Ramos (cell line): ENCODE results near the gene PDZD2.

ENCODE experiments used
- in situ Hi-C: fragments of 300-500 bp; cut with MboI; formaldehyde crosslinking; loops from one replicate; pipeline ENCODE4 v1.14.3; 2022; ENCODE audit warnings: low sequenced_read_pairs; ENCODE audit not compliant: unreplicated experiment

PDZD2 gene

GRCh38 chr5:31635446-31635845, 3.5 kb upstream of the PDZD2 start:
- in situ Hi-C loops, result no loop called here

DNA sequence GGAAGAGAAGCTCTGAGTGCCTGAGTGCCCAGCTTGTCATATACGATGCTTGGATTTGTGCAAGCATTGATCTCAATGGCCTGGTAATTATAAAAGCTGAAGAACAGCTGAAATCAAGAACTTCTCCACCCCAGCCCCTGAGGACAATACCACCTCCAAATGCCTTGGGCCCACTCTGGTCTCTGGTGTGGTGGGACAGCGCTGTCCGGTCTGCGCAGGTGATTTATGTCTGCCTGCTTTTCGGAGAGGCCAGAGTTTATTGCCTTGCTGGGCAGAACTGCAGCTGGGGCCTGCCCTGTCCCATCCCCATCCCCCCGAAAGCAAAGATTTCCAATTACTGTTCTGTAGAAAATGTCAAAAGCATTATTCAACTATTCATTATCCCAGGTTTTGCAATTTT, 1.1 kb upstream of the PDZD2 start:
- in situ Hi-C loops, result no loop called here

DNA sequence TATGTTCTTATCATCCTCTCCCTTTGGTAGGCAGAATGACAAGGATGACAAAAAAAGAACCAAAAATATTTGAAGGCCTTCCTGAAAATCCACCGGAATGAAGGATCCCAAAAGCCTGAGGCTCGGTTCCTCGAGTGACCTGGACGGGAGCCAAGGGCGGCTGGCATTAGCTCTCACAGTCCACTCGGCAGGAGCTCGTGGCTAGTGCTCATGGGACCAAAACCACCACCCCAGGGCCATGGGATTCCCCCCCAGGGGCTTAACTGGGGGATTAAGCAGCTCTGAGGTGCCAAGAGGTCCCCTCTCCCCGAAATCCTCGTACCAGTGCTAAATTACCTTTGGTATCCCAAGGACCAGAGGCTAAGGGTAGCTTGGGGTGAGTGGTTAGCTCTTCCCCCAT, 586 bp upstream of the PDZD2 start:
- in situ Hi-C loops, result no loop called here

DNA sequence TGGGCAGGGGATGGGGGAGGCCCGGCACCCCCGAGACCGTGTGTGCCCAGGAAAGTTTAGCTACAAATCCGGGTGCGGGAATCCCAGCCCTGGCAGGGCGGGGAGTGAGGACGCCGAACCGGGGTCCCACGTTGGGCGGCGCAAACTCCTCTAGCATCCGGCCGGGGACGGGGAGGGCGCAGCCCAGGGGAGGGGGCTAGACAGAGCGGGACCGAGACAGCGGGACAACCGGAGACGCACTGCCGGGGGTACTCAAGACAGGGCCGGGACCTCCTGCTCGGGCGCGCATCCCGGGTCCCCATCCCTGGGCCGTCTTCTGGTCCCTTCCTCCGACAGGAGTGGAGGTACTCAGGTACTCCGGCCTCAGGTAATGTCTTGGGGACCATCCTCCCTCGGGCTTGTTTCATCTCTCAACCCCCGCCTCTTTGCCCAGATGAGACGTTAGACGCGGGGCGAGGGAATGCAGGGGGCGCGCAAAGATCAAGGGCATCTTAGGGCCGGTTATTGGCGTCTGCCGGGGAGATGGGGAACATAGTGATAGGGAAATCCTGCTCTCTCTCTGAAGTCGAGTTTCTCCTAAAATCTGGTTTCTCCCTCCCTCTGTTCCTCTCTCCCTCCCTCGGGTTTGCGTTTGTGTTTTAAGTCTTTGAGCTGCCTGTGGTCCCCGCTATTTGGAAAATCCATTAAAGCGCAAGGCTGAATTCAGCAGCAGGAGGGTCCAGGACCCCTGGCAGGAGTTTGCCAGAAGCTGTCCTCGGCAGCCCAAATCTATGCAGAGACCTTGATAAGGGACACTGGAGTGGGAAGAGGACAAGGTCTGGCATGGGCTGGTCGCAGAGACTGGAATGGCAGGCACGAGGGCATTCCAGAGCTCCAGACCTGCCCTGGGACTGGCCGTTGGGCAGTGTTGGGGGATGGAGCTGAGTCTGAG, 815 bp downstream of the PDZD2 start:
- in situ Hi-C loops, result no loop called here

DNA sequence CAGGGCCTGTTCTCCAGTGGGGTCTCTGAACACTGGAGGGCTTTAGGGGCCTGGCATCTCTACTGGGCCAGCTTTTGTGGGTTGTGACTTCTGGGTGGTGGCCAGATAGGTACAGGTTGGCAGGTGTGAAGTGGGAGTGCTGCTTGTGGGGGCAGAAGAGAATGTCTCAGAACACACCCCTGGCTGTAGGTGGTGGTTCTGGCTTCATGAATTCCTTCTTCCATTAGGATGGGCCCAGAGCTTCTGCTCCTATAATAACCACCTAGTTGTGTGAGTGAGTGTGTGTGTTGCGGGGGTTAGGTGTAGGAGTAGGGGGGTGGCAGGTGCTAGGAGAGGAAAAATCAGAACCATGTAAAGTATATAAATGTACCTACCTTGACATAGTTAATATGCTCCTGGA, 1.6 kb downstream of the PDZD2 start:
- in situ Hi-C loops, result no loop called here

- in situ Hi-C loops, result no loop called here
These were observed 2.1 kb downstream of the PDZD2 start for GRCh38 chr5:31641059-31641458.

GRCh38 chr5:31641575-31641974, 2.6 kb downstream of the PDZD2 start:
- in situ Hi-C loops, result no loop called here

- in situ Hi-C loops, result no loop called here
These were observed 6.6 kb downstream of the PDZD2 start for GRCh38 chr5:31645420-31646081.

- in situ Hi-C loops, result no loop called here
These were observed 9.4 kb downstream of the PDZD2 start for GRCh38 chr5:31648326-31648725.

GRCh38 chr5:31651241-31651640, 12.3 kb downstream of the PDZD2 start:
- in situ Hi-C loops, result no loop called here

GRCh38 chr5:31655491-31655890, 16.6 kb downstream of the PDZD2 start:
- in situ Hi-C loops, result no loop called here

DNA sequence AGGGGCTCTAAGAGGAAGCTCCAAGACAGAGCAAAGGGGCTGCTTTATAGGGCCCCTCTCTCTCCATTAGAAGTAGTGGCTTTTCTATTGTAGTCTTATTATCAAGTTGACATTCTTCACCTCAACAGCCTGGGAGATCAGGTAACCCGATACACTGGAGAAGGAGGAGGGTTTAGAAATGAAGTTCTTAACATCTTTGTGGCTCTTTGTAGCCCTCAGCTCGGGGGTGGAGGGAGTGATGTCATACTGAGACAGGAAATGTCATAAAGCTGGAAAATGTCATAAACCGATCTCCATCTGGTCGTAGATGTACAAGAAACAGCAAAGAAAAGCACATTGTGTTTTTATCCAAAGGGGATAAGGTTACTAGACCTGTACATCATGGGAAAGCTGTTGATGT, 17.9 kb downstream of the PDZD2 start:
- in situ Hi-C loops, result no loop called here

DNA sequence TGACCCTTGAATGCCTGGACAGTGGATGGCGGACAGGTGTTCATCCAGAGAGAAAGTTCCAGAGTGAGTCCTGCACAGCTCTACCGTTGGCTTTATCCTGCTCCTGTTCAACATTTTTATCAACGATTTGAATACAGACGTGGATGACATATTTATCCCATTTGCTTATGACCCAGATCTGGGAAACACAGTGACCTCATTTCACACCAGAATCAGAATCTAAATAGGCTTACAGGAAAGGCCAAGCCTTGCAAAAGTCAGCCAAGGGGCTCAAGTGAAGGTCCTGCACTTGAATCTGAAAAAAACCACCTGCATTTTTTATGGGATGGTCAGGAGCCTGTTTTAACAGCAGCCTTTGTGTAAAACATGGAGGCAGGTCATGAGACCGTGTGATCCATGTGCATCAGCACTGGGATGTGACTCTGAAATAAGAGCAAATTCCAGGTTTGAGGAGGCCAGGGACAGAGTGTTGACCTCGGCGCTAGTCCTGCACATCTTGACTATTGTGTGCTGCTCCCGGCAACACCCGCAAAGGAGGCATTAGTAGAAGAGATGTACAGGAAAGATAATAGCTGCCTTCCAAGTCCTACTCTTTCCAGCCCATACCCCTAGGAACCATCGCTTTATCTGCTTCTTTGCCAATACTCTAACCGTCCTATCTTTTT, 18.5 kb downstream of the PDZD2 start:
- in situ Hi-C loops, result no loop called here

- in situ Hi-C loops, result no loop called here
These were observed 22.3 kb downstream of the PDZD2 start for GRCh38 chr5:31661257-31661656.

- in situ Hi-C loops, result no loop called here
These were observed 24.6 kb downstream of the PDZD2 start for GRCh38 chr5:31663519-31663918.

DNA sequence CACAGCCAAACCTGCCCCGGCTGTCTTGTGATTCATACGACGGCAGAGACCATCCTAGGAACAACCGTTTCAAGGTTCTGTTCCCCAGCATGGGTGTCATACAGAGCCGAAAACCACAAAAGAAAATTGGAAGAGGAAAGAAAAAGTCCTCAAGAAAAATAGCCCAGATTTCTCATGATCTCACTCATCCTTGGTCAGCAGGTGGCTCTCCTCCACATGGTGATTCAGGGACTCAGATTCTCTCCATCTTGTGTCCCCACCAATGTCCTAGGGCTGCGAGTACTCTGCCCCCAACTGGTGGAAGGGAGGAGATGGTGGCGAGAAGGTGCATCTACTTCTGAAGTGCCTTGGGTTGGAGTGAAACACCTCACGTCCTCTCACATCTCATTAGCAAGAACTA, 25.6 kb downstream of the PDZD2 start:
- in situ Hi-C loops, result no loop called here

GRCh38 chr5:31671339-31671741, 32.4 kb downstream of the PDZD2 start:
- in situ Hi-C loops, result no loop called here

DNA sequence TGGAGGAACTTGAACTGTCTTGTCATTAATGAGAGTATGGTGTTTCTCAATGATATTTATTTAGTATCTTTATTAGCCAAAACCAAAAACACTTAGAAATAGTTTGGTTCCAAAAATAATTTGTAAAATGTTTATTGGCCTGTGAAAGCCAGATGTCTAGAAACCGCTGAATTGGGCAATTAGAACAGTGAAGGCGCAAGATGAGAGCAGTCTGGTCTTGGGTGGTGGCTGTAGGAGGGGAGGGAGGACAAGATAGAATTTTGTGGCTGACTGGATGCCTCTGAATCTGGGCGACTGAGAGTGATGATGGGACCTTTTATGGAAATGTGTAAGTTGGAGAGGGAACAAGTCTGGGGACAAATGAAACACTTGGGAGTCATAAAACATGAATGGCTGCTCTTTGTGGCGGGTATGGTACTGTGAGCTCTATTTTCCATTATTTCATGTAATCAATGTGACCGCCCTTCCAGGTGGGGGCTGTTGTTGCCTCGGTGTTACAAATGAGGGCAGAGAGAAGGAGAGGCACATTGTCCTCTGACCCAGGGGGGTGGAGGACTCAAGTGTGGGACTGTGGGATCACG, 35.5 kb downstream of the PDZD2 start:
- in situ Hi-C loops, result no loop called here

- in situ Hi-C loops, result no loop called here
These were observed 36.5 kb downstream of the PDZD2 start for GRCh38 chr5:31675472-31675871.

DNA sequence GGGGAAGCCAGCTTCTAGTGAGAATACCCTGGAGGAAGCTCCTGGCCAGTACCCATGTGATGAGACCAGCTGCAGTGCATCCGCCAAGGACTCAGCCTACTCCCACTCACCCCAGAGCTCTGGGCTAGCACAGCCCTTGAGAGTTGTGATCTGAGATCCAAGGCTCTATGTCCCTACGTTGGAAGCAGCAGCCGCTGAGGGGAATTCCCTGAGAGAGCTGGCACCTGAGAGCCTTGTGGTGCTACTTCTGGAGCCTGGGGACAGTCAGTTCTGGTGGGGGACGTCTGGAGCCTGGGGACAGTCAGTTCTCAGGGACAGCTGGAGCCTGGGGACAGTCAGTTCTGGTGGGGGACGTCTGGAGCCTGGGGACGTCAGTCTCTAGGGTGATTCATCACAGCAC, 39.2 kb downstream of the PDZD2 start:
- in situ Hi-C loops, result no loop called here

DNA sequence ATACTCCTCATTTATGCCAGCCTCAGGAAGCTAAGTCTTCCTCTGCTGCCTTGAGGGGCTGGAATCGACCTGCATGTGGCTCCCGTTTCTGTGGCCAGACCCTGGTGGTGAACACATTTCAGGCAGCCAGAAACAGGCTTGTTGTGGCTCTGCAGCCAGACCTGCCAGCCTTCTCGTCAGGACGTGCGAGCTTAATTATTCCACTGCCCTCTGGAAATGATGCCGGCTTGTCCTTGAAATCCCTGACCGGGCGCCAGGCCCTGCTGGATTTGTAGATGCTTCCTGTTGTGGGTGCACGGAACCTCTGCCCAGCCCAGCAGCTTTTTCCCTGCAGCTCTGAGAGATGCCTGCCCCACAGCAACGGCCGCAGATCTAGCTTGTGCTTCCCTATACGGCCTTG, 41.6 kb downstream of the PDZD2 start:
- in situ Hi-C loops, result no loop called here
